ENCODE data around the gene GALNT18.

DNA sequence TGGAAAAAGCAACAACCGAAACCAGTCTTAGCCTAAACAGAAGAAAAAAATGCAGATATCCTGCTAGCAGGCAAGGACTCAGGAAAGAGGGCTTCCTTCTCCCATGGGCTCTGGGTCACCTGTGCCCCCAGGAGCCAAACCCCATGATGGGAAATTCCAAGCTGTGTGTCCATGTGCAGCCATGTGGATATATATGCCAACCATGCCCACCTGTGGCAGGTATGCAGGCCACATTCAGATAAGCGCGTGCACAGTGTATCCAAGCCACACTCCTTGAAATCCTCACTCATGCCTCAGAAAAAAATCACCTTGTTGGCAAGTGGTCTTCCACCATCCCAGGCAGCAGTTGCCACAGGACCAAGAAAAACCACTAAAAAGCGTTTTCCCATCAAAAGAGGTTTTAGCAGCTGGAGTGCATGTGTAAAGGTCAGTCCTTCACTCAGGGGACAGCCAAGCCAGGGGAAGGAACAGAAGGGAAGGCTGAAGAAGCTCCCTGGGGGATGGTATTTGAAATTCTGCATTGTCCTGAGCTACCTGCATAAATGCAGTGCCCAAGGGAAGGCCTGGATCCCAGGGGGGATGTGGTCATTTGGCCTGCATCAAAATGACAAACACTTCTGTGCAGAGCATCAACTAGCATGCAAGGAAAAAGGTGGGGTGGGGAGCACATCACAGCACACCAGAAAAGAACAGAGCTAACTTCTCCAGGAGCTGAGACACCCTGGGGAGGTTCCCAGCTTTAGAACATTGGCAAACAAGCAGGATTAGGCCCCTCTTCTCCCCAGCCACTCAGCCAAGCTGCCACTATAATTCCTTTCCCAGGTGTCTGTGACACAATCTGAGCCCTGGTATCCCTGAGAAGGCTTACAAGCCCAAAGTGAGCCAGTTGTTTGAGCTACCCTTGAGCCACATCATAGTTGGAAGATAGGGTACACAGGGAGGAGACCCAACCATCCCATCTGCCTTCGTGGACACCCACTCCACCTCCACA lies 76.2 kb downstream of the GALNT18 start:
- TF ChIP-seq POLR2A (IDR thresholded peaks at IDR 0.05) (no peak), EP300 (IDR thresholded peaks at IDR 0.05) (no peak)
- TF ChIP-seq, protein P1, sequence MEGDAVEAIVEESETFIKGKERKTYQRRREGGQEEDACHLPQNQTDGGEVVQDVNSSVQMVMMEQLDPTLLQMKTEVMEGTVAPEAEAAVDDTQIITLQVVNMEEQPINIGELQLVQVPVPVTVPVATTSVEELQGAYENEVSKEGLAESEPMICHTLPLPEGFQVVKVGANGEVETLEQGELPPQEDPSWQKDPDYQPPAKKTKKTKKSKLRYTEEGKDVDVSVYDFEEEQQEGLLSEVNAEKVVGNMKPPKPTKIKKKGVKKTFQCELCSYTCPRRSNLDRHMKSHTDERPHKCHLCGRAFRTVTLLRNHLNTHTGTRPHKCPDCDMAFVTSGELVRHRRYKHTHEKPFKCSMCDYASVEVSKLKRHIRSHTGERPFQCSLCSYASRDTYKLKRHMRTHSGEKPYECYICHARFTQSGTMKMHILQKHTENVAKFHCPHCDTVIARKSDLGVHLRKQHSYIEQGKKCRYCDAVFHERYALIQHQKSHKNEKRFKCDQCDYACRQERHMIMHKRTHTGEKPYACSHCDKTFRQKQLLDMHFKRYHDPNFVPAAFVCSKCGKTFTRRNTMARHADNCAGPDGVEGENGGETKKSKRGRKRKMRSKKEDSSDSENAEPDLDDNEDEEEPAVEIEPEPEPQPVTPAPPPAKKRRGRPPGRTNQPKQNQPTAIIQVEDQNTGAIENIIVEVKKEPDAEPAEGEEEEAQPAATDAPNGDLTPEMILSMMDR (IDR thresholded peaks at IDR 0.05), result no peak

Measured in ovary (tissue), 3 donors.